ENCODE results near the gene SUPT20H. TPM values are rescaled to one million over a fixed set of nuclear protein-coding genes. Genes with fewer than 3 reads are reported as not detected.

The SUPT20H gene
- total RNA-seq, 6 donors from 2014 or later = 31.7 to 82.7 (median 44.0) TPM

DNA sequence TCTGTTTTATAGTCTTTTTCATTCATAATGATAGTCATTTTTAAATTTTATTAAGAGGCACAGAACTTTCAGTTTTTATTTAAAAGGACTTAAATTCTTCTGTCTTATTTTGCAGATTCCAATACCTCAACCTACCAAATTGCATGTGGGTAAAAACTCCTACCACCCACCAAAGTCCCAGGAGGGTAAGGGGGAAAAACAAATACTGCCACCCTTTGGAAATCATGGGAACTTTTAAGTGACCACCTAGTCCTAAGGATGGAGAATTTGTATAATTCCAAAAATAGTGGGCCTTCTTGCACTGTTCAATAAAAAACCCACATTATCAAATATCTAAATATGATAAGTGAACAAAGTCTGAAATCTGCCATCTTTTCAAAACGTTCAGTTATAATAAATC lies 9.7 kb downstream of the SUPT20H start:
- peaks cover 5 to 43% (median 15%) of the 10 kb centered on the region in 4 donors for H3K36me3 ChIP-seq
- peaks cover 0 to 5% (median 0%) of the 10 kb centered on the region in 4 donors for H3K4me1 ChIP-seq
- no peak for DNase-seq
- H3K27ac ChIP-seq = no peak overlapping the region
- H3K27me3 ChIP-seq = no peaks in the 10 kb centered on the region
- ATAC-seq (ENCODE audit: low FRiP score in 2 of 2) = no peak
- TF ChIP-seq POLR2AphosphoS5 (IDR thresholded peaks at IDR 0.05) (no peak), POLR2A (IDR thresholded peaks at IDR 0.05) (no peak), EP300 (IDR thresholded peaks at IDR 0.05) (no peak)
- TF ChIP-seq, protein P1, sequence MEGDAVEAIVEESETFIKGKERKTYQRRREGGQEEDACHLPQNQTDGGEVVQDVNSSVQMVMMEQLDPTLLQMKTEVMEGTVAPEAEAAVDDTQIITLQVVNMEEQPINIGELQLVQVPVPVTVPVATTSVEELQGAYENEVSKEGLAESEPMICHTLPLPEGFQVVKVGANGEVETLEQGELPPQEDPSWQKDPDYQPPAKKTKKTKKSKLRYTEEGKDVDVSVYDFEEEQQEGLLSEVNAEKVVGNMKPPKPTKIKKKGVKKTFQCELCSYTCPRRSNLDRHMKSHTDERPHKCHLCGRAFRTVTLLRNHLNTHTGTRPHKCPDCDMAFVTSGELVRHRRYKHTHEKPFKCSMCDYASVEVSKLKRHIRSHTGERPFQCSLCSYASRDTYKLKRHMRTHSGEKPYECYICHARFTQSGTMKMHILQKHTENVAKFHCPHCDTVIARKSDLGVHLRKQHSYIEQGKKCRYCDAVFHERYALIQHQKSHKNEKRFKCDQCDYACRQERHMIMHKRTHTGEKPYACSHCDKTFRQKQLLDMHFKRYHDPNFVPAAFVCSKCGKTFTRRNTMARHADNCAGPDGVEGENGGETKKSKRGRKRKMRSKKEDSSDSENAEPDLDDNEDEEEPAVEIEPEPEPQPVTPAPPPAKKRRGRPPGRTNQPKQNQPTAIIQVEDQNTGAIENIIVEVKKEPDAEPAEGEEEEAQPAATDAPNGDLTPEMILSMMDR (IDR thresholded peaks at IDR 0.05) = no peak
- no peaks in the 10 kb centered on the region for H3K9me3 ChIP-seq
- H3K4me3 ChIP-seq = no peak overlapping the region
- 73 to 78% methylated on average over 1 of the region's 1 CpG for WGBS, 2 donors

DNA sequence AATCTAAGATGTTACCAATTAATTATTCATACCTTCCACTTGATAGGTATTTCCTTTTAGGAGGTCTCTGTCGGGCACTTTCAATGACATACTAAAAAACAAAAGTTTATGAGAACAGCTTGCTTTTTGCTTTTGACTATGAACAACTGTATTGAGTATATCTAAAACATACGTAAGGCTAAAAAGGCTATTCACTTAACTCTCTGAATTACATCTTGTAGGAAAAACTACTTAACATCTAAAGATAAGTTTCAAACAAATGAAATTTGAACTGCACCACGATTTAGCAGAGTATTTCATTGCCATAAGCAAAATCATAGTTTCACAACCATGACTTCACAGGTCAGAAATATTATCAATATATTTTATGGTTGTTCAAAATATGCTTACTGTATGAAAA lies 11.6 kb downstream of the SUPT20H start:
- Histone ChIP-seq H3K4me3 (no peak overlapping the region), H3K4me1 (peaks cover 0 to 5% (median 0%) of the 10 kb centered on the region in 4 donors), H3K9me3 (no peaks in the 10 kb centered on the region), H3K27ac (no peak overlapping the region), H3K27me3 (no peaks in the 10 kb centered on the region), H3K36me3 (peaks cover 17 to 63% (median 27%) of the 10 kb centered on the region in 4 donors)
- DNase-seq = no peak
- ATAC-seq (ENCODE audit: low FRiP score in 2 of 2) = no peak
- TF ChIP-seq POLR2A (IDR thresholded peaks at IDR 0.05) = no peak
- 87 to 91% methylated on average over 3 of the region's 3 CpGs for WGBS, 2 donors

DNA sequence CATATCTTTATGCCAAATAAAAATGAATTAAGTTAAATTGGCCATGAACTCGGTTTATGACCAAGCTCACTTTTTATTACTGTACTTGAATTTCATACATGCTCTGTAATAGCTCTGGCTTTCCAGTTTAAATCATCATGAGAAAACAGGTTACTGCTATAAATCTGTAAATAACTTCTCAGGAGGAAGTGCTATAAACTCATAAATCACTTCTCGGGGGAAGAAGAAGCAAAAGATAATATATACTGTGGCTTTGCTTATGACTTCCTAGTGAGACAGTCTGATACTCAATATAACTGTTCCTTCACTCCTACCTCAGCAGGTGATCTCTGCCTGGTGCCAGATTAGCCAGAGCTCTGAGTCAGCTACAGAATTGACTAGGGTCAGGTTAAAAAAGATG lies 12.5 kb downstream of the SUPT20H start:
- peaks cover 22 to 71% (median 34%) of the 10 kb centered on the region in 4 donors for H3K36me3 ChIP-seq
- no peak overlapping the region for H3K27ac ChIP-seq
- H3K4me1 ChIP-seq = peaks cover 0 to 5% (median 0%) of the 10 kb centered on the region in 4 donors
- H3K4me3 ChIP-seq = no peak overlapping the region
- ATAC-seq (ENCODE audit: low FRiP score in 2 of 2) = no peak
- TF ChIP-seq, protein P1 (IDR thresholded peaks at IDR 0.05) = no peak
- TF ChIP-seq POLR2A (IDR thresholded peaks at IDR 0.05) = no peak
- no peak for TF ChIP-seq EP300 (IDR thresholded peaks at IDR 0.05)
- no peak for TF ChIP-seq POLR2AphosphoS5 (IDR thresholded peaks at IDR 0.05)
- H3K27me3 ChIP-seq = no peaks in the 10 kb centered on the region
- whole genome bisulfite sequencing, 2 donors = 78 to 86% methylated on average over 2 of the region's 2 CpGs
- DNase-seq = no peak
- H3K9me3 ChIP-seq = no peaks in the 10 kb centered on the region

DNA sequence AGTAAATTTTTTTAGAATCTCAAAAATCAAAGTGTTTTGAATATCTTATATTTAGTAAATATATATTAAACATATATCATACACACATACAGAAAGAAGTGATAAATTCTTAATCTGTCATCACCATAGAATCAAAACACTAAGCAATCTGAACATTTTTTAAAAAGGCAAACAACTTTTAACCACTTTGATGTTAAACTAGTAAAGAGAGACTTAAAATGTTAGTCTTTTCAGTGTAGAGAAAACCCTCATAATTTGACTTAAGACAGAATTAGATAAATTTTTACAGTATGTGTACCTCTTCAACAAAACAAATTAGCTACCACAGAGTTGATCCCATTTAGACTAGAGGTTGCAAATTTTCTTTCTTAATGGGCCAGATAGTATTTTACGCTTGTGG lies 13.4 kb downstream of the SUPT20H start:
- WGBS, 2 donors = 92 to 97% methylated on average over 1 of the region's 1 CpG
- no peak overlapping the region for H3K4me3 ChIP-seq
- TF ChIP-seq EP300 (IDR thresholded peaks at IDR 0.05) (no peak), POLR2AphosphoS5 (IDR thresholded peaks at IDR 0.05) (no peak)
- H3K36me3 ChIP-seq = peaks cover 29 to 78% (median 43%) of the 10 kb centered on the region in 4 donors
- DNase-seq (no peak), ATAC-seq (ENCODE audit: low FRiP score in 2 of 2) (no peak)
- no peaks in the 10 kb centered on the region for H3K27me3 ChIP-seq
- no peak overlapping the region for H3K27ac ChIP-seq
- H3K4me1 ChIP-seq = peaks cover 0 to 5% (median 0%) of the 10 kb centered on the region in 4 donors
- H3K9me3 ChIP-seq = no peaks in the 10 kb centered on the region

DNA sequence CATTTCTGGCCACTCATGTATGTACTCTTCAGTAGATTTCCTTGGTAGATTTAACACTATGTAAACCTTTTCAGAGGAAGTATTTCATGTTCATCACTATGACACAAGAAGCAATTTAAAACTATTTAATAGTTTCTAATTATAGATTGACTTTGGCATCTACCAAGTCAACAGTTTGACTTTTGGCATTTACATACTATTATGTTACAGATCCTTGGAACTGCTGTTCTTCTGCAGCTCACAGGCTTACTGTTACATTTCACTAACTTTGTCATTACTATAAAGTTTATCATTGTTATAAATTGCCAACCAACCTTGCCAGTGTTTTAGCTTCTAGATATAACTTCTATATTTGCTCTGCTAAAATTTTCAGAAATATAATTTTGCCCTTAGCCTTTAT lies 18.7 kb downstream of the SUPT20H start:
- DNase-seq (no peak), ATAC-seq (ENCODE audit: low FRiP score in 2 of 2) (no peak)
- H3K4me1 ChIP-seq = no peaks in the 10 kb centered on the region
- peaks cover 45 to 100% (median 63%) of the 10 kb centered on the region in 4 donors for H3K36me3 ChIP-seq
- no peak overlapping the region for H3K4me3 ChIP-seq
- no peaks in the 10 kb centered on the region for H3K9me3 ChIP-seq
- no peaks in the 10 kb centered on the region for H3K27me3 ChIP-seq
- no peak overlapping the region for H3K27ac ChIP-seq
- TF ChIP-seq EP300 (IDR thresholded peaks at IDR 0.05) (no peak), POLR2A (IDR thresholded peaks at IDR 0.05) (no peak), POLR2AphosphoS5 (IDR thresholded peaks at IDR 0.05) (no peak)
- TF ChIP-seq, protein P1 (IDR thresholded peaks at IDR 0.05) = no peak

DNA sequence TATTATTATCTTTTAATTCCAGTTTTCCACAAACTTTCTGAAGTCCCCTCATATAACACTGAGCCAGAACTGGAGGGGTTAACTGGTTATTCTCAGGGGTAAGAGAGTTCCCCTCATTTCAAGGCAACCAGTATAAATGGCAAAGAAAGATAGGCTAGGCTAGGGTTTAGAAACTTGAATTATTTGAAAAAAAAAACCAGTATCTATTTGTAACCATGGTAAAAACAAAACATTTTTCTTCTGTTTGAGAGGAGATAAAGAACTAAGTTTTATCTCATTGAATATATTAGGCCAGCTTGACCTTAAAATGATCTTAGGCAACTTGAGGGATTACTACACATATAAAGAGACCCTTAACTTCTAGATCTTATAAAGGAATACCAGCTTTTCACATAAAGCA lies 19.6 kb downstream of the SUPT20H start:
- no peak for ATAC-seq (ENCODE audit: low FRiP score in 2 of 2)

More for the DNA sequence above, 19.6 kb downstream of the SUPT20H start:
- Histone ChIP-seq H3K9me3 (no peaks in the 10 kb centered on the region), H3K4me1 (no peaks in the 10 kb centered on the region), H3K27ac (no peak overlapping the region), H3K4me3 (no peak overlapping the region), H3K27me3 (no peaks in the 10 kb centered on the region), H3K36me3 (peaks cover 45 to 100% (median 69%) of the 10 kb centered on the region in 4 donors)
- no peak for DNase-seq
- TF ChIP-seq POLR2AphosphoS5 (IDR thresholded peaks at IDR 0.05) = no peak
- TF ChIP-seq, protein P1 (IDR thresholded peaks at IDR 0.05) = no peak
- no peak for TF ChIP-seq EP300 (IDR thresholded peaks at IDR 0.05)
- no peak for TF ChIP-seq POLR2A (IDR thresholded peaks at IDR 0.05)

All from upper lobe of left lung (tissue), 6 donors.